Stimulated activated CD8-positive, alpha-beta memory T cell treated with anti-CD3 and anti-CD28 coated beads, Interleukin-7, amount 100 ng/mL, for 24 hours (primary cell): Measurements from ENCODE around the gene CEMIP2.

Source experiments
- DNase-seq: peaks from one replicate; pipeline ENCODE4 v3.0.0-alpha.2; 2020; ENCODE audit warnings: low read depth

Gene CEMIP2

DNA sequence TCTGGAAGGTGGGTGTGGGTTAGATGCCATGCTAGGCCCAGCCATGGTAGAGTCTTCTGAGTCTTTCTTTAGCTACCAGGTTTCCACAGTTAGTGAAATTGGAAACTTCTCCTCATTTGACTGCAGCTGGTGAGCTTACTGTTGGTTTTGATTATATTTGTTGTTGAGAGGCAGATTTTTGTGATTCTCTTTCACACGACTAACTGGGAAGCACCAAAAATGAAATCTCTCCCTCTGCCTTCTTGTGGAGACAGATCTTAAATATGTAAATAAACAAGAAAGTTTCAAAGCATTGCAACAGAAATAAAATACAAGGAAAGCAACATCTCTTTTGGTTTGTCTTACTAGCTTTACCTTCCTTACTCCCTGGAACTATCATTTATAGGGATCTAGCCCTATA is 122.2 kb downstream of the CEMIP2 start:
- no peak for DNase-seq

DNA sequence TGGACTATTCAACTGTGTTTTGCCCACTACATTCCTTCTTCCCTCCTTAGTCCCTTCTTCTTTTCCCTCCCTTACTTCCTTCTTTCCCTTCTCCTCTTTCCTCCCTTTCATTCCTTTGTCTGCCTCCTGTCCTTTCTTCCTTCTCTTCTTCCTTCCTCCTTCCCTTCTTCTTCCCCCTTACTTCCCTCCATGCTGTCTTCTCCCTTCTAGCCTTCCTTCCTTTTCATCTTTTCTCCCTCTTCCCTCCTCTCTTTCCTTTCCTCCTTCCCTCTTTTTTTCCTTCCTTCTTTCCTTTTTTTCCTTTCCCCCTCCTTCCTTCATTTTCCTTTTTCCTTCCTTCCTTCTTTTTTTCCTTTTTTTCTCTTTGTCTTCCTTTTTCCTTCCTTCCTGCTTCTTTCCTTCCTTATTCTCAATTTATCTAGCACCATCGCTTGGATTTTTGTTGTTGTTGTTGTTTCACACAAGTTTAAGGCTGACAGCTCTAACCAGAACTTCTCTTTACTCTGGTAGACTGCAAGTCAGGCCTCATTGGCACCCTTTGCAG is 123.4 kb downstream of the CEMIP2 start:
- no peak for DNase-seq

DNA sequence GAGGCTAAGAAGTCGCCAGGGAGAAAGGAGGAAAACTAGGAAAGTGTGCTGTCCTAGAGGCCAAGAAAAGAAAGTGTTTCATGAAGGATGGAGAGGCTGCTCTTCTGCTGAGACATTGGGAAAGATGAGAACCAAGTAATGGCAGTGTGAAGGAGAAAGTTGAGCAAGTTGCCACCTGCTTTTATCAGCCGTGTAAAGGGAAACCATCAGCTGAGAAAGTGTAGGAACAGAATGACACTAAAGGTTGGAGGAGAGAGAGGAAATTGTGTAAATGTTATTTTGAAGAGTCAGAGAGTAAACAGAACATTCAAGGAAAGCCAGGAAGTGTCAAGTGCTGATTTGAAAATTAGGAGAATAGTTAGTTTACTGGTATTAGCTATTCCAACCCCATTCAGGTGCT is 125.0 kb downstream of the CEMIP2 start:
- no peak for DNase-seq

DNA sequence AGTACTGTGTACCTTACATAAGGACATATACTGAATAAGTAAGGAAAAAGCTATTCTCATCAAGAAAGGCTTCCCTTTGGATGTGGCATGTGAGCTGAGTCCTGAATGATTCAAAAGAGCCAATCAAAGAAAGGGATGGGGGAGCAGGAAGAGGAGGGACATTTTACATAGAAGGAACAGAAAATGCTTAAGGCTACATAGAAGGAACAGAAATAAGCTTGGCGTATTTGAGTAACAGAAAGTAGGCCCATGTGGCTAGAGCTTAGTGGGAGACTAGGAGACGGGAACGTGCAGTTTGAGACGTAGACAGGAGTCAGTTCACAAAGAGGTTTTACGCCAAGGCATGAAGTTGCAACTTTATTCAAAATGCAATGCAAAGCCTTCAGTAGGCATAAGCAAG is 126.3 kb downstream of the CEMIP2 start:
- DNase-seq, result no peak

DNA sequence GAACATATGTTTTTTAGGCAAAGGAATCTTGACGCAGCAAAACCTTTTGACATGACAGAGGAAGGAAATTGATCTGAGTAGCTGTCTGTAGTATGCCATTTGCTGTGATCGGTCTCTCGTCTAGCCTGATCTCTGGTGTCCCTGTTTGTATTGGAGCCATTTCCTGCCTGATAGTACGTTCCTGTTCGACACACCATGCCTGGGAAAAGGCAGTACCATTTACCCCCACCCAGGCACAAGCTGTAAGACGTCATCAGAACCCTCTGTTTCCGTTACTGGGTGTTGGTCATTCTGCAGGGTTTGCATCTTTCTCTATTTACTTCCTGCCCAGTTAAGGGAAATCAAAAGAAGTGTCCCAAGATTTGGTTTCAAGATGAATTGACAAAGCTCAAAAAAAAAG is 129.7 kb downstream of the CEMIP2 start:
- no peak for DNase-seq

DNA sequence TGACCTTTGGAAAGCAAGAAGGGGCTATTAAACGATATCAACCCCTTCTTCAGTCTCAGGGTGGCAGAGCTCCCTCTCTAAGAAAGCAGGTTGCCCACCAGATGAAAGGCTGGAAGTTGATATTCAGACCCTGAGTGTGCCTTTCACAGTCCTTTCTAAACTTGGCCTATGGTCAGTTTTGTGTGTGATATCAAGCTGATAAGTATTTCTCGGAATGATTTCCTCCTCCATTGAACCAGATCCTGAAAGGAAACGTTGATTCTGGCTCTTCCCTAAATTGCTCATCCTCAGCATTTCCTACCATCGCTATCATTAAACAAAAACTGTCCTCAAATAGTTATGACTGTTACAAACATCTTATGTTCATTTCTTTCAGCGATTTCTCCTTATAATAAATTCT is 130.4 kb downstream of the CEMIP2 start:
- DNase-seq, result no peak

DNA sequence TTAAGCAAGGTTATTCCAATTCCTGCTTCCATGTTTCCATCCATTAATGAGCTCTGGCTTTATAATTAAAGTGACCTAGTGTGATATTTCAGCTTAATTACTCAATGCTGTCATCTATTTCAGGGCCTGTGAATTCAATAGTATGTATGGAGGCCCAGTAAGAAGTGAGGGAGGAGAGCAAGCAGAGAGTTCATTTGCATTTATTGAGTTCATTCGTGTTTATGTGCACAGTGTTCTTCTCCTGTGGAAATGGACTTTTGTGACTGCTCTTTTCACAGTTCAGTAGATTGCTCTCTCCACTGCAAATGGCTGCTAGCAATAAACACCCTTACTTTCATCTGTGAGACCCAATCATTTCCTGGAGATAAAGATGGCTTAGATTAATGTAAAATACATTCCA is 130.9 kb downstream of the CEMIP2 start:
- no peak for DNase-seq

DNA sequence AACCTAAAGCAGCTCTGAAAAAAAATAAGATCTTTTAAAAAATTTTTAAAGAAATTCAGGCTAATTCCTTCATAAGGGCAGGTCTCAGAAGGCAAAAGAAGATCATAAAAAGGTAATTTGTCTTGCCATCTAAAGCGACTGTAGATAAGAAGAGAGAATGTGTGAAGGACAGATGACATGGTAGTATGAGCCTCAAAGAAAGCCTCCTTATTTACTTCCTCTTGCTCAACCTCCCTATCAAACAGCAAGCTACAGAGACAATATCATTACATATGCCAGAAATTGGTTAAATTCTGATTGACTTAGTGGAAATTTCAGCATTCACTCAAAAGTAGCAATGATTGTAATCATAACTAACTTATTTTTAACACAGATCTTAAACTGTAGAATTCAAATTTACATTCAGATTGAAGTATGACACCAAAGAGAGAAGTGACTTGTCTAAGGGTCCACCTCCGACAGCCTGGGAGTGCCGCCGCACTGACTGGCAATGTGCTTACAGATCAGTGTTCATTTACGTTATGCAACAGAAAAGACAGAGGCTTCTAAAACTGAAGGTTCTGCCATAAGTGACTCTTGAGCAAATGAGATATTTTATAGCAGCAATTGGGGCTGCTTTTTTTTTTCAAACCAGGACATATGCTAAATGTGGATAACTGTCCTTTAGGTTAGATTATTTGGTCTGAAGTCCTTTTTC is 132.0 kb downstream of the CEMIP2 start:
- DNase-seq, result no peak

DNA sequence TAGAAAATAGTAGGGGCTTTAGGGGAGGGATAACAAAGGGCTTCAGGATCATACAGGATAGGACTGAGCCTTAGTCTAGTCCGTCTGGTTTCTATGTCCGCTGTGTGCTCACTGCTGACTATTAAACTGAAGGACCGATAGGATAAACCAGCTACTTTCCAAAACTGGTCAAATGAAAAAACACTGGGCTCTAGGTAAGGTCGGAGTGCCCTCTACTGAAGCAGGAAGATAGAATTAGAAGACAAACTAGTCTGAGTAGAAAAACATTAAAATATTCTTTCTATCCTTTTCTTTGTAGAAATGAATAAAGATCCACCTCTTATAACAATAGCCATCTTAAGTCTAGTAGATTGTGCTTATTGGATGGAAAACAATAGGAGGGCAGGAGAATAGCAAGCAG is 133.6 kb downstream of the CEMIP2 start:
- DNase-seq, result no peak
